ENCODE data around the gene TRIM23.

TRIM23 gene

DNA sequence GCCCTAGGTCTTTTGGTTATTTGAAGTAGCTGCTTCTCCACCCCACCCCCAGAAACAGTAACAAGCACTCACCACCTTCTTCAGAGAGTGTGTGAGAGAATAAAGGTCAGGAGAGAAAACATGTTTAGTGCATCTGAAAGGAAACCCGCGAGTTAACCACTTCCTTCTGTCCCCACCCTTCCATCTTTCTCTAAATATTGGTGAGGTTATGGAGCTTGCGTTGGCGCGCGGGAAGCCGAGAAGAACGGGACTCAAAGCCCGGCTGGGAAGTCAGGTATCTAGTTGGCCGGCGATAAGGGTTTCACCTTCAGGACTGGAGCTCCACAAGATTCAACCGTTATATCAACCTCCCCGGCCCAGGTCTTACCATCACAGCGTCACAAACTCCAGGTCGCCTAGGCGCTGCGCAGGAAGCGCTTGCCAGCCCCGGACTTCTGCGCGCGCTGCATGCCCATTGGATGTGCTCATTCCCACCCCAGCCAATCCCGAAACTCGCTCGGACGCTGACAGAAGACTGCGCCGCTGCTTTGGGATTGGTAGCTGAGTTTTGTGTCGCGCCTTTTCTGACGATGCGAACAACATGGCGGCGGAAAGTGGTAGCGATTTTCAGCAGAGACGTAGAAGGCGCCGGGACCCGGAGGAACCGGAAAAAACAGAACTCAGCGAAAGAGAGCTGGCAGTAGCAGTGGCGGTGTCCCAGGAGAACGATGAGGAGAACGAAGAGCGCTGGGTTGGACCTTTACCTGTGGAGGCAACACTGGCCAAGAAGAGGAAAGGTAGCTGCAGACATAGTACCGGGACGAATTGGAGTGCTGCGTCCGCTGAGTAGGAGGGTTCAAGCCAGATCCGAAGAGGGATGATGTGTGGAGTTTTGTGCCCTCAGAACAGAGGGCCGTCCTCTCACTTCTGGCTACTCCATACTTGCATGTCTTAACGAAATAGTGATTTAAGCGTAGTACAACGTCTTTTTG lies 61.1 kb downstream of the TRIM23 start, which contains the start of the genes CENPK and PPWD1:
CENPK (minus strand) TSS at position 438 of the 971 bp plus-strand sequence. CDS start 8,261 bp downstream, outside the sequence.
PPWD1 (plus strand) TSS at position 566 of the 971 bp plus-strand sequence; CDS start at position 581, 15 bp downstream.
- peak; percentile 66 for DNase-seq

GRCh38 chr5:65556718-65557117 lies 67.4 kb downstream of the TRIM23 start:
- no peak for DNase-seq

DNA sequence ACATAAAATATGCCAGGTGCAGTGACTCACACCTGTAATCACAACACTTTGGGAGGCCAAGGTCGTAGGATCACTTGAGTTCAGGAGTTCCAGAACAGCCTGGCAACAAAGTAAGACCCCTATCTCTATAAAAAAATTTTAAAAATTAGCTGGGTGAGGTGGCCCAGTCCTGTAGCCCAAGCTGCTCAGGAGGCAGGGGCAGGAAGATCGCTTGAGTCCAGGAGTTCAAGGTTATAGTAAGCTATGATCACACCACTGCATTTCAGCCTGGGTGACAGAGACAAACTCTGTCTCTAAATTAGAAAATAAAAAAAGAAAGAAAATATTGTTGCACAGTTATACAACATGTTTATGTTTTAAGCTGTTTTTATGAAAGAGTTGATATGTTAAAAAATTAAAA lies 68.0 kb downstream of the TRIM23 start:
- no peak for DNase-seq

DNA sequence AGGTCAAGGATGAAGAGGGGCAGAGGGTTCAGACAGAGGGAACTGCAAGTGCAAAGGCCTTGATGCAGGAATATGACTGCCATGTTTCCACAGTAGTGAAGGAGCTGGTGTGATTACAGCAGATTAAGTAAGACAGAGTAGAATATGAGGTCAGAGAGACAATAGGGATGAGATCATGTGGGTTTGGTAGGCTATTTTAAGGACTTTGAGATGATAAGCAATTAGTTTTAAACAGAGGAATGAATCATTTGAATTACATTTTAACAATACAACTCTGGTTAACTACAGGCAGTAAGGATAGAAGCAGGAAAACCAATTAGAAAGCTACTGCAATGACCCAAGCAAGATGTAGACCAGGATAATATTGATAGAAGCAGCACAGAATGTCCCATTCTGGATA lies 68.8 kb downstream of the TRIM23 start:
- DNase-seq, result no peak

DNA sequence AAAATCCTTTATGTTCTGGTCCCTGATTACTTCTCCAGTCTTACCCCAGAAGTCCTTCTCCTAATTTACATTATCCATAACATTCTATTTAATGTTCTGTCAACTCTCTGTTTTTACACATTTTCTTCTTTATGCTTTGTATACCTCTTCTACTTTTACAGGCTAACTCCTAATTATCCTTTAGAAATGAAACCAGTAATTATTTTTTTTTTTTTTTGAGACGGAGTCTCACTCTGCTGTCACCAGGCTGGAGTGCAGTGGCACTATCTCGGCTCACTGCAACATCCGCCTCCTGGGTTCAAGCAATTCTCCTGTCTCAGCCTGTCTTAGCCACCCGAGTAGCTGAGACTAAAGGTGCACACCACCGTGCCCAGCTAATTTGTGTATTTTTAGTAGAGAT lies 70.2 kb downstream of the TRIM23 start:
- DNase-seq, result no peak

DNA sequence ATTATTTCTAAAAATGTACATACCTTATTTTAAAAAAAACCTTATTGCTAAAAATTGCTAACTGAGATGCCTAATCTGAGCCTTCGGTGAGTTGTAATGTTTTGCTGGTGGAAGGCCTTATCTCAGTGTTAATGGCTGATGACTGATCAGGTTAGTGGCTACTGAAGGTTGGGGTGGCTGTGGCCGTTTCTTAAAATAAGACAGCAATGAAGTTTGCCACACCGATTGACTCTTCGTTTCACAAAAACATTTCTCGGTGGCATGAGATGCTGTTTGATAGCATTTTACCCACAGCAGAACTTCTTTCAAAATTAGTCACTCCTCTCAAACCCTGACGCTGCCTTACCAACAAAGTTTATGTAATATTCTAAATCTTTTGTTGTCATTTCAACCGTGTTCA lies 75.9 kb downstream of the TRIM23 start:
- DNase-seq, result no peak

- no peak for DNase-seq
These were observed 78.0 kb downstream of the TRIM23 start for GRCh38 chr5:65546141-65546540.

- no peak for DNase-seq
These were observed 79.7 kb downstream of the TRIM23 start for GRCh38 chr5:65544473-65544872.

DNA sequence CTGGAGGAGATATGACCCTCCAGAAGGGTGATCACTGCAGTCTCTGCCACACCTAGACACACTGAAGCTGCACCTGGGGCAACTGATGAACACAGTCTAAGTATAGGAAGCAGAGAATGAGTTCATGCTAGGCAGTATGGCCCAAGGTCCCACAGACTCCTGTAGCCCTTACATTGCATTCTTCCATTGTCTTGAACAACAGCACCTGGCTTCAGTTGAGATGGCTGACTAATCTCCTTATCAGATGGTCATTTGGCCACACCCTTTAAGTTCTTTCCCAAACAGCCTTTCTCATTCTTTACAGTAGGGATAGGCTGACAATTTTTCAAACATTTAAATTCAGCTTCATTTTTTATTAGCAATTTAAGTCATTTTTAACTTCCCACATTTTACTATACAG lies 84.3 kb downstream of the TRIM23 start:
- no peak for DNase-seq

All from NCI-H1417 treated with DMSO at 0.1 percent for 48 hours (cell line).